GM19023 (cell line): ENCODE measurements around the gene PNPLA3.

Experiments used
- ATAC-seq: cut with Tn5 transposase; IDR thresholded peaks from one replicate; pipeline ENCODE4 v1.9.1; 2021; ENCODE audit warnings: mild to moderate bottlenecking, moderate library complexity; ENCODE audit not compliant: unreplicated experiment

PNPLA3 gene, protein sequence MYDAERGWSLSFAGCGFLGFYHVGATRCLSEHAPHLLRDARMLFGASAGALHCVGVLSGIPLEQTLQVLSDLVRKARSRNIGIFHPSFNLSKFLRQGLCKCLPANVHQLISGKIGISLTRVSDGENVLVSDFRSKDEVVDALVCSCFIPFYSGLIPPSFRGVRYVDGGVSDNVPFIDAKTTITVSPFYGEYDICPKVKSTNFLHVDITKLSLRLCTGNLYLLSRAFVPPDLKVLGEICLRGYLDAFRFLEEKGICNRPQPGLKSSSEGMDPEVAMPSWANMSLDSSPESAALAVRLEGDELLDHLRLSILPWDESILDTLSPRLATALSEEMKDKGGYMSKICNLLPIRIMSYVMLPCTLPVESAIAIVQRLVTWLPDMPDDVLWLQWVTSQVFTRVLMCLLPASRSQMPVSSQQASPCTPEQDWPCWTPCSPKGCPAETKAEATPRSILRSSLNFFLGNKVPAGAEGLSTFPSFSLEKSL

DNA sequence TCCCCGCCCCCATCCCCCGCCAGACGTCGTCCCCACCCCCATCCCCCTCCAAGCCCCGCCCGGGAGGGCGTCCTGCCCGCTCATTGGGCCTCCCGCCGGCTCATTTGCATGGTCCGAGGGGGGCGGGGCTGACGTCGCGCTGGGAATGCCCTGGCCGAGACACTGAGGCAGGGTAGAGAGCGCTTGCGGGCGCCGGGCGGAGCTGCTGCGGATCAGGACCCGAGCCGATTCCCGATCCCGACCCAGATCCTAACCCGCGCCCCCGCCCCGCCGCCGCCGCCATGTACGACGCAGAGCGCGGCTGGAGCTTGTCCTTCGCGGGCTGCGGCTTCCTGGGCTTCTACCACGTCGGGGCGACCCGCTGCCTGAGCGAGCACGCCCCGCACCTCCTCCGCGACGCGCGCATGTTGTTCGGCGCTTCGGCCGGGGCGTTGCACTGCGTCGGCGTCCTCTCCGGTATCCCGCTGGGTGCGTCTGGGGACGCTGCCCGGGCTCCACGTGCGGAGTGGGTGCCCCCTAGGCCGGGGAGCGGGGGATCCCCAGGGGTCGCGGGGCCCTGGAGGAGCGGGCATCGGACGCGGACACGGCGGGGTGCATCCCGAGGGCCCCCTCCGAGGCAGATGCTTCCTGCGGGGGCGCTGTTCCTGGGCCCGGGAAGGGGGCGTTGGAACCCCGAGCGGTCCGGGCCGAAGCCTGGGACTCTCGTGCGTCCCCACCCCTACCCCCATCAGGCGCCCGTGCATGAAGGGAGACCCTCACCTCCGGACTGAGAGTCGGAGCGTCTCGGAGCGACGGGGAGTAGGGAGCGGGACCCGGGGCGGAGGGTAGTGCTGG, at the start of gene PNPLA3:
Gene PNPLA3 (plus strand): TSS at position 175 of the 834 bp plus-strand sequence. CDS start 107 bp downstream, at position 282.
- no peak for ATAC-seq

DNA sequence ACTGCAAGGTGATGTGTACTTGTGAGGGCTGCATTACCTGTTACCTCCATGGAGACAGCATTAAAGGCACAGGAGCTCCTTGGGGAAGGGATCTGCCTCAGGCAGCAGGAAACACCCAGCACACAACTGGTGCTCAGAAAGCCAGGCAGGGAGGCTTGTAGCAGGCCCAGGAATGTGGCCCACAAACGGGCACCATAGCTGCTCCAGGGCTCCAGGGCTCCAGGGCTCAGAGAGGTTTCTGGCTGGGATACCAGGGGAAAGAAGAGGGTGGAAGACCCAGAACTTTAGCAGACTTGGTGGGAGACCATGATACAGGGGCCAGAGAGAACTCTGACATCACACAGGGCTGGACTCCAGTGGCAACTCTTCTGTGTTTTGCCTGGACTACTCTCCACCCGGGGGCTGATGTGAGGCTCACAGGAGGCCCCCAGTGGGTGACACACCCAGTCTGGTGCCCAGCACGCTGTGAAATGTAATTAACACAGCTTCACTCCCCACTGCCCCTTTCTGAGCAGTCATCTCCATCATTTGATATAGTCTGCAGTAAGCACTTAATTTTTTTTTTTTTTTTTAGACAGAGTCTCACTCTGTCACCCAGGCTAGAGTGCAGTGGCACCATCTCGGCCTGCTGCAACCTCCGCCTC, 46.6 kb upstream of the PNPLA3 start:
- ATAC-seq, result no peak

DNA sequence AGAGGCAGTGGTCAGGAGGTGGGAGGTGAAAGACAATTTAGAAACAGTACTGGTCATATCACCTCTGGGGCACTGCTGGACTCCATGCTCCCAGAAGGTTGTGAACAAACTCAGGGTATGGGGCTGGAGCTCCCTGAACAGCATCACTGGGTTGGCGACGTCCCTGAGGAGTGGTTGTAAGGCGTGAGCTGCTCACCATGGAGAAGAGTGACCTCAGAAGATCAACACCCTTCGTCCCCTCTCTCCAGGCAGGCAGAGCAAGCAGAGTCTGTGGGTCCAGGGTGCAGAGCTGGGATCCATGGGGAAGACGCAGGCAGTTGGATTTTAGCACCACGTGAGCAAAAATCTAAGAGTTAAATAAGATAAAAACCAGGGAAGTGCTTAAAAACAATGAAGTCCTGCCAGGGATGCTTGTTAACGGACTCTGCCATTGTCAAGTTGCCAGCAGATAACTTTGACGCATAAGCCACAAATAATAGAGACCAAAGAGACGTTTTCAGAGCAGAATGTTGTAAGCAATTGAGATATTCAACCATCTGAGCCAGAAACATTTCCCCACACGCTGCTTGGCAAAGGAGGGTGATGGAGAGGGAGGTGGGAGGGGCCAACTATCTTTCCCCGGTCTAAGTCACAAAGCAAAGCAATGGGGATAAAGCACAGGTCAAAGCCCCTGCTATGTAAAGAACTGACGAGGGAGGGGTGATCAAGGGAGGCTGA, 45.4 kb upstream of the PNPLA3 start:
- no peak for ATAC-seq

DNA sequence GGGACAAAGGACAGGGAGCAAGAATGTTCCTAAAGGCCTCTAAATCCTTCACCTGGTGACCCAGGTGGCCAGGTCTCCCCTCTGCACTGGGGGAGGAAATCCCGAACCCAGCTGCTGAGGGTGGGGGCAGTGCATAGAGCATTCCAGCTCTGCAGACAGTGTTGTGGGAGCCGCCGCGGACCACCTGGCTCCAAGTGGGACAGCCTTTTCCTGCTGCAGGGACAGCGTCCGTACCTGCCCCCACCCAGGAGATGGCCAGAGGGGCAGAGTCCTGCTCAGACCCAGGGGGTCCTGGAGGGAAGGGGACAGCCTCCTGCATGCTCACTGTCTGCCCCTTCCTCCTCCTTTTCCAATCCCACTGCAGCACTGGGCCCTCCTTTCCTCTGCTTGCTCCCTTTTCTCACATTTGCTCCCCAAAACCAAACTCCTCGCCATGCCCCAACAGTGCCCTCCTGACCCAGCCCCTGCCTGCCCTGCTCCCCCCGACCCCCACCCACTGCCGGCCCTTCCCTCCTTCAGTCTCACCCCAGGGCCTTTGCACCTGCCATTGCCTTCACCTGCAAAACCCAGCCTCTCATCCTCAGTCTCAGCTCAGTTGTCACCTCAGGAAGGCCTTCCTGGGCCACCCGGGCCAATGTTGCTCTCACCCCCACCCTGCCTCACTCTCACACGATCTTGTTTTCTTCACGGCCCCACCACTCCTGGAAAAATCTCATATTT, 44.6 kb upstream of the PNPLA3 start:
- ATAC-seq, result no peak

DNA sequence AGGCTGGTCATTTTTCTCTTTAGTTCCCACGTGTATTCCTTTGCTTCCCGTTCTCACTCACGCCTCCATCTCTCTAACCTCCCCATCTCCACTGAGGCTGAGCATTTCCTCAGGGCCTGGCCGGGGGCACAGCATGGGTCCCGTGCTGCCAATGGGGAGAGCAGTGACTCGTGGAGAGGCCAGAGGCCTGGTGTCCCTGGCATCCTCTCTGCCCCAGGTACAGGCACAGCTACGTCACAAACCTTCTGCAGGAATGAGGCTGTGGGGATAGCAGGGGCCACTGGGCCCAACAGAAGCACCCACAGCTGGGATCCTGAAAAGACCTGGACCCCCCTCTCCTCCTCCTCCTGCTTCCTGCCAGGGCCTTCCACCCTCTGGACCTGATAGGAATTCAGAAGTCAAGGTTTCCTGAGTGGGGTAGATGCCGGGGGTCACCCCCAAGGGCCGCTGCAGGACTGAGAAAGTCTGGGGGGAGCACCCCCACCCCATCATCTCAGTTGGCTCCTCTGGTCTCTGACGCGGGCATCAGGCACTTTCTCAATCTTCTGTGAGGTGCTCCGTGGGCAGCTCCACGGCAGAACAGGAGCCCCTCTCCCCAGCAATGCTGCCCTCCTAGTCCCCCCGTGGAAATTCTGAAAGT, 43.6 kb upstream of the PNPLA3 start:
- ATAC-seq, result no peak

DNA sequence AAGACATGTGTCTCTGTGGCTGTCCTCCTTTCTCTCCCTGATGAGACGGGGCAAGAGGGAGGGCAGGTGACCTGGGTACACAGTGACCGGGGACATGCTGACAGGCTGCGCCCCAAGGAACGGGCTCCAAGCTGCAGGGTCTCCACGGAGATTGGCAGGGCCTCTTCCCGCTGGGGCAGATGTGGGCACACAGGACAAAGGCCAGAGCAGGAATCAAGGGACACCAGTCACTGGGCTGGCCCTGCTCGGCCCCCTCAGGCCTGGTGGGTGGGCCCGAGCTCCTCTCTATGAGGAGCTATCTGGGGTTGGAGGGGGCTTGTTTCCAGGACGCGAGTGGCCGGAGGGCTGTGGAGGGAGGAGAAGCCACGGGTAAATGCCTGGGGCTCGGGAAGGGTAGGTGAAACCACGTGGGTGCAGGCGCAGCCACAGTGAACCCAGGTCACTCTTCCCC, 43.0 kb upstream of the PNPLA3 start:
- no peak for ATAC-seq

DNA sequence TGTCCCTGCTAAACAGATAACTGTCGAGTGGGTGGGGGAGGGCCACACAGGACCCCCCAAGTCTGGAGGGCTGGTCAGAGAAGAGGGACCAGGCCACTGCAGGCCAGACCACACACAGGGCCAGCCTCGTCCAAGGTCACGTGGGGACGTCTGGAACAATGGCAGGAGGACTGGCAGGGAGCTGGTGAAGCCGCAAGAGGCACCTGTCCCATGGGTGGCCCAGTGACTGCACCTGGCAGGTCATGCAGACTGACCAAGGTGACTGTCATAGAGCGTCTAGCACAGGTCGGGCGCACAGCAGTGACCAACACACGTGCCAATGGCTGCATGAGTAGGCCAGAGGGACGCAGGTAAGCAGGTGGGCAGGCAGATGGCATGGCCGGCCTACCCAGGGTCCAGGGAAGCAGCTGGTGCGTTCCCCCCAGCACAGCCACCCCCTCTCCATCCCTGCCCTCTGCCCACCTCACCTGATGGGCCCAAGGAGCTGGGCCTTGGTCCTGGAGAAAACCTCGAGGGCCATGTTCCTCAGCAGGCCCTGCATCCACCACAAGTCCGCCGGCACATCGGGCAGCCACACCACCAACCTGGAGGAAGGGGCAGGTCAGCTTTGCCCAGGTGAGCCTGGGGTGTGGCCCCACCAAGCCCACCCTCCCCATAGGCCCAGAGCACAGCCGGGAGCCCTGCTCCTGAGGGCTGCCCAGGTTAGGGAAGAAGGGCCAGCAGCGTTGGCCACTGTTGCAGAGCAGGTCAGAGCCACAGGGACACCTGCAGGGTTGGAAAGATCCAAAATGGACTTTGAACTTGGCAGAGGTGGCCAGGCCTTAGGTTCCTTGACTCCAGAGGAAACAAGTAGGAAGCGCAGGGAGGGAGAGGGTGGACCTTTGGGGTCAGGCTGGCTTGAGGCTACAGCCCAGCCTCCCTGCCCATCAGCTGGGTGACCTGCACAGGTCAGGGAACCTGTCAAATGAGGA, 42.2 kb upstream of the PNPLA3 start:
- ATAC-seq, result no peak

DNA sequence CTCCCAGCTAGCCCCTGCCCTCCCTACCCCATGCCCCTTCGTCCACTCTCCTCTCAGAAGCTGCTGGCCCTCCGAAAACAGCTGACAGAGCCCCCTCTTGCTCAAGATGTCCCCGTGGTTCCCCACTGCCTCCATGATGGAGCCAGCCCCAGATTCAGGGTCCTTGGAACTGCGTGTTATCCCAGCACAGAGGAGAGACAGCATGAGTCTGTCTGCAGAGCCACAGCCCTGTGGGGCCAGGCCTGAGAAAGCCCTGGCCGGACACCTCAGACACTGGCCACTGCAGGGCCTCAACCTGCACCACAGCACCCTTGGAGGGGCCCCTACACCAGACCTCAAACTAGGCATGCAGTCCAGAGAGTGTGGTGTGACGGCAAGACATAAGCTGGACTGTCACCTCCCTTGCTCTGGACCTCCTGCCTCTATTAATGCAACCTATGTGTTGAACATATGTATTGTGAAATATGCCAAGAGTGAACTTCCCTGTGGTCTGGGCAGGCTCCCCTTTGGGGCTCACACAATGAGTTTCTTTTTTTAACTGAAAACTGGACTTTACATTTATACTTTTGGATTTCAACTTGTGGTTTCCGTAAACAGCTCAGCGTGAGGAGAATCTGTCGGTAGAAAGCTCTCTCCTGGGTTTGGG, 41.4 kb upstream of the PNPLA3 start:
- no peak for ATAC-seq

DNA sequence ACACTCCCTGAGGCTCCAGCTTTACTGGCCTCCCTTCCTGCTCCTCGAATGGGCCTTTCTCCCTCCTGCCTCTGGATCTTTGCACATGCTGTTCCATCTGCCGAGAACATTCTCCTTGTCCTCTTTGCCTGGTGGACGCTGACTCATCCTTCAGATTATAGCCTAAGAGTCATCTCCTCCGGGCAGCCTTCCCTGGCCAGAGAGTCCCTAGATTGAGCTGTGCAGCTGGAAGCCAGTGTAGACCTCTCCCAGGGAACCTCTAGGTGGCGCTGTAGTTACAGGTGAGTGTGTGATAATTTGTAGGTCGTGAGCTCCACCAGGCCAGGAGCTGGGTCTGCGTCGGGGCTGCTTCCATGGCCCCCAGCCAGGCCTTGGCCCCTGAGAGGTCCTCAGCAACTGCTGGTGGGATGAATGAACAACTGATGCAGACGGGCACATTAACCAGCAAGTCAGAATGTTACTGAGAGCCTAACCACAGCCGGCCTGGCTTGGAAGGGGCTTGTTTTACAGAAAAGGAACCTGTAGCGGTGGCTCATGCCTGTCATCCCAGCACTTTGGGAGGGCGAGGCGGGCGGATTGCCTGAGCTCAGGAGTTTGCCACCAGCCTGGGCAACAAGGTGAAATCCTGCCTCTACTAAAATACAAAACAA, 40.5 kb upstream of the PNPLA3 start:
- ATAC-seq, result no peak

DNA sequence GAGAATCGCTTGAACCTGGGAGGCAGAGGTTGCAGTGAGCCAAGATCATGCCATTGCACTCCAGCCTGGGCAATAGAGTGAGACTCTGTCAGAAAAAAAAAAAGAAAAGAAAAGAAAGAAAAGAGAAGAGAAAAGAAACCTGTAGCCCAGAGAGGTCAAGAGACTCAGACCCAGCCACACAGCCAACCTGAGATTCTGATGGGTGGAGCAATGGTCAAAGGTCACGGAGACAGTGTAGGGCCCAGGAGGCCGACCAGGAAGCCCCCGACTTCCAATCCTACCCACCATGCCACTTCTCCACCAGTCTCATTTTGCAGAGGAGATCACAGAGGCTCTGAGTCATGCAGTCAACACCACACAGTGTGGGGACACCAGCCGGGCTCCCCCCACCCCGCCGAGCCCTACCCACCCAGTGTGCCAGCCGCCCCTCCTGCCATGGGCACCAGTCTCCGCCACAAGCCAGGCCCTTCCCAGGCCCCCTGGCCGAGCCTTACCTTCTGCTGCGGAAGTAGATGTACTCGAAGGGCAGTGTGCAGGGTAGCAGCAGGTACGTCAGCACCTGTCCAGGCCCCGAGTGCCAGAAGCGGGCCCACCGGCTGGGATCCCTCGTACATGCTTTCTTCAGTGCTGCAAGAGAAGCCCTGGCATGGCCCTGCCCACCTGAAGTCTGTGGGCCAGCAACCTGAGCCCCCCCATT, 39.7 kb upstream of the PNPLA3 start:
- no peak for ATAC-seq

DNA sequence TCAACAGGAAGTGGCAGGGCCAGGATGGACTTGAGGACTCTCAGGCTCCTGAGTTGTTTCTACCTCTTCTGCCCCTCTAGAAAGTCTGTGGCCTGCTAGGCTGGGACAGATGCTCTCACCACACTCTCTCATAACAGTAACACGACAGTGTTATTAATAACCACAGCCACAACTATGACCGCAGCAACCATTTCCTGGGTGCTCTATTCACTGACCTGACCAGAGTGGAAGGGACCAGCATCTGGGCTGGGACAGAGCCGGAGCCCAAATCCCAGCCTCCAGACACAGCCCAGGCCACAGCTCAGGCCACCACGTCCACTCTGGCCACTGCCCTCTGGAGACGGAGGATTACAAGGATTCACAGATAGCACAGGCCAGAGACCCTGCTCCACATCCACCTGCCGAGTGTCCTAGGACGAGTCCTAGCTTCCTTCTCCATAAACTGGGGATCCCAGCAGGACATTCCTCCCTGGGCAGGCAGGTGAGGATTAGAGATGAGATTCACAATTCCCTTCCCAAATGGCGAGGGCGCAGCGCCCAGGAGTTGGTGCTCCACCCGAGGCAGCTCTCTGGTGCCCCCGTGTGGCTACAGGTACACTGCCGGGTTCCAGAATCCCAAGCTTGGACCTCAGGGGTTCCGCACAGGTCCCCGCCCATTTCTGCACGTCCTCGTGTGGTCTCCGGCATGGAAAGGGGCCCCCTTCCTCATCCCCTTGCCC, 38.8 kb upstream of the PNPLA3 start:
- no peak for ATAC-seq

DNA sequence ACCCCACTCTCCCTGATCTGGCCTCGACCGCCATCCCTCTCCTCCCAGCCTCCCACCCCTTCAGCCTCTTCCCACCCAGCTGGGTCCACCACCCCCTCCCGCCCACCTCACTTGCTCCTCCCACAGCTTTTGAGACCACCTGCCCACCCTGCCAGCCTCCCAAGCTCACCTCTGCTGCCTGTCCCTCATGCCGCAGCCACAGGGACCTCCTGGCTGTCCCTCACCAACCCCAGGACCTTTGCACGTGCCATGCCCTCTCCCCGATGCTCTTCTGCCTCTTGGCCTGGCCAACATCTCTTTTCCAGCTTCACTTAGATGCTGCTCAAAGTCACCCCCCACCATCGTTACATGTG, 38.3 kb upstream of the PNPLA3 start:
- ATAC-seq, result no peak

DNA sequence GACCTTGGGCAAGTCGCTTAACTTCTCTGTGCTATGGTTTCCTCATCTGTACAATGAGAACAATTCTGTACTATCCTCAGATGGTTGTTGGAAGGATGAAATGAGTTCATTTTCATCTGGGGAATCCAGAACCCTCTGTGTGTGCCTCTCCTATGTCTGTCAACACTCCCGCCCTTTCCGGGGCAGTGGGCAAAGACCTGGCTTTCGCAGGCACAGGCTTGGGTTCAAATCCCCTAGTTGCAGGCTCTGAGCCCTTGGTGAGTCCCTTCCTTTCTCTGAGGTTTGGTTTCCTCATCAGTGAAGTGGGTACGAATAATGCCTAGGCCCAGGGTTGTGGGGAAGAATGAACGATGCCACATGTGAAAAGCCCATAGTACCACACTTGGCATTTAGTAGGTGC, 37.8 kb upstream of the PNPLA3 start:
- ATAC-seq, result no peak

DNA sequence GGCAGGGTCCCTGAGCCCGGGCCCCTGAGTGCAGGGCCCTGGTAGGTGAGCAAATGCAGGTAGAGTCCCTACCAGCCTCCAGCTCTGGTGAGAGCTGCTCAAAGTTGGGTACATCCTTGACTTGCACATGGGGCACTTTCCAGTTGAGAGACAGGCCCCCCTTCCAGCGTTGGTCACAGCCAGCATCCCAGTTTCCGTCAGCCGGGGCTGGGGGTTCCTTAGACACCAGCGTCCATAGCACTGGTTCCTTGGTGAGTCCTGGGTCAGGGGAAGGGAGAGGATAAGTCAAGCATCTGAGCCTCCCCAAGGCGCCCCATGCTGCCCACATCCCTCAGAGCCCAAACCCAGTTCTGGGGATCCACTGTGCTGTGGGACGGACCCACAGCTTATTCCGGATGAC, 37.4 kb upstream of the PNPLA3 start:
- no peak for ATAC-seq

DNA sequence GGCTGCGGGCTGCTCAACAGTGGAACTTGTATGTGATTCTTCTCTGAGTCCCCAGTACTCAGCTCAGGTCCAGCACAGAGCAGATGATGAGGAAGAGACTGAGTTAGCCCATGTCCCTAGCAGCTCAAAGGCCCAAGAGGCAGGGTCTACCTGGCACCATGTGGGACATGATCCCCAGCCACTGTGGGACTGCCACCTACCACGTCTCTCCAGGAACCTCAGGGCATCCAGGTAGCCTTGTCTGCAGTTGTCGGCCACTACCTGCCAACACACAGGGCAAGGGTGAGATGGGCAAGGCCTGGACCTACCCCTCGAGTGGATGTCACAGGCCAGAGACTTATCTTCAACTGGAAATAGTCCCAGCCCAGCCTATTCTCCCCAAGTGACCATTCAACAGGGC, 36.2 kb upstream of the PNPLA3 start:
- no peak for ATAC-seq

DNA sequence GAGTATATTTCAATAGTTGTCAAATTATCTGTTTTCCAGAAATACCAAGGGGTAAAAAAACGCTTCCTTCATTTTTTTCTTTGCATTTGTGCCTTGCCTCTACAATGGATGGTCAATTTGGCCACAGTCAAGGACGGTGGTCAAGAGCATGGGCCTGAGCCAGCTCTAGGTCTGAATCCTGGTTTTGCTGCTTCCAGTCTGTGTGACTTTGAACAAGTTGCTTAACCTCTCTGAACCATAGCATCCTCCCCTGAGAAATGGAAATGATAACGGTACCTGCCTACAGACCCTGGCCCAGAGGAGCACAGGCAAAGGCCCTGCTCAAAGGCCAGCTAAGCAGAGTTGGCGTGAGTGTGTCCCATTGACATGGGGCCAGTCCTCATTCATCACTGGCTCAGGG, 34.9 kb upstream of the PNPLA3 start:
- no peak for ATAC-seq
